SH-SY5Y (cell line): Measurements from ENCODE around the gene TMPRSS7.

Experiments used
- GATA2 ChIP-seq: IDR thresholded peaks from 2 replicates; pipeline ENCODE4 v1.6.1; 2011; ENCODE audit warnings: mild to moderate bottlenecking, low read depth, low read length
- GATA3 ChIP-seq: IDR thresholded peaks from 2 replicates; pipeline ENCODE4 v1.6.1; 2011; ENCODE audit warnings: low read depth, mild to moderate bottlenecking, low read length, moderate library complexity

Gene TMPRSS7

GRCh38 chr3:112004669-112005068 lies 29.9 kb upstream of the TMPRSS7 start:
- TF ChIP-seq GATA3, result no peak
- no peak for TF ChIP-seq GATA2

GRCh38 chr3:112005091-112005672 lies 29.4 kb upstream of the TMPRSS7 start:
- TF ChIP-seq GATA3 (no peak), GATA2 (no peak)

GRCh38 chr3:112007633-112008032 lies 26.9 kb upstream of the TMPRSS7 start:
- TF ChIP-seq GATA3 (no peak), GATA2 (no peak)

GRCh38 chr3:112009670-112010069 lies 24.9 kb upstream of the TMPRSS7 start:
- TF ChIP-seq GATA2 (no peak), GATA3 (no peak)

GRCh38 chr3:112010636-112011035 lies 23.9 kb upstream of the TMPRSS7 start:
- TF ChIP-seq GATA3 (no peak), GATA2 (no peak)

GRCh38 chr3:112011376-112011940 lies 23.1 kb upstream of the TMPRSS7 start:
- TF ChIP-seq GATA3 (no peak), GATA2 (no peak)

- TF ChIP-seq GATA3, result no peak
- no peak for TF ChIP-seq GATA2
Measured at GRCh38 chr3:112012205-112012992, 22.1 kb upstream of the TMPRSS7 start.

GRCh38 chr3:112013058-112013783 lies 21.3 kb upstream of the TMPRSS7 start:
- no peak for TF ChIP-seq GATA3
- TF ChIP-seq GATA2, result no peak

GRCh38 chr3:112013784-112014143 lies 20.8 kb upstream of the TMPRSS7 start:
- no peak for TF ChIP-seq GATA2

- TF ChIP-seq GATA3 (no peak), GATA2 (no peak)
Measured at GRCh38 chr3:112017091-112017490, 17.4 kb upstream of the TMPRSS7 start.

GRCh38 chr3:112018712-112019111 lies 15.8 kb upstream of the TMPRSS7 start:
- TF ChIP-seq GATA2, result no peak
- no peak for TF ChIP-seq GATA3

- TF ChIP-seq GATA3 (no peak), GATA2 (no peak)
Measured at GRCh38 chr3:112019716-112020115, 14.8 kb upstream of the TMPRSS7 start.

- TF ChIP-seq GATA3 (no peak), GATA2 (peak; percentile 7; the same call in 1 of the 2 replicates)
Measured at GRCh38 chr3:112020674-112021085, 13.9 kb upstream of the TMPRSS7 start.

- no peak for TF ChIP-seq GATA3
Measured at GRCh38 chr3:112027142-112027541, 7.4 kb upstream of the TMPRSS7 start.

GRCh38 chr3:112027826-112028225 lies 6.7 kb upstream of the TMPRSS7 start:
- TF ChIP-seq GATA2 (no peak), GATA3 (no peak)

- TF ChIP-seq GATA2 (no peak), GATA3 (no peak)
Measured at GRCh38 chr3:112030901-112031300, 3.6 kb upstream of the TMPRSS7 start.
